ENCODE data around the gene ILKAP.
A peak's percentile ranks its signal among the peaks of the same experiment; 100 is the strongest.

The ILKAP gene

DNA sequence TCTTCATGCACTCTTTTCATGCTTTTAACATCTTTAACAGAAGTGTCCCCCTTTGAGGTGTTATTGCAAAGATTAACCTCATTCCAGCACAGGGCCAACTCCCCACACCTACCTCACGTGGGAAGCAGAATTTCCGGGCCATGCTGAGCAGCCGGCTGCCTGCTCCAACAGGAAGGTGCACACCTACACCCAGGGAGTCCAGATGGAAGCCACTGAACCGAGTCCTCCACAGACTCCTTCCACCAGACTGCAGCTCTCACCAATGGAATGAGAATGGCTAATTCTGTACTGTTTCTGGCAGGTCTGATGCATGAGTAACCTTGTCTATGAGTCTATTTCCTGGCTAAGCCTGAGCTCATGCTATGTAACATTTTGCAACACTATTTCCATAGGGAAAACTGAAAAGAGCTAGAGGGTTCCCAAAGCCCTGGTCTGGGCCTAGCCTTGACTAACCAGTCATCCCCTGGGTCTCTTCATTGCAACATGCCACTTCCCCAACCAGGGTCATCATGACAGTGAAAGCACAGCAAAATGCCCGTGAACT lies 33.7 kb downstream of the ILKAP start:
- peak overlapping the region; percentile 38 for H3K4me3 ChIP-seq (ENCODE audit: low read depth, low read length)
- POLR2A ChIA-PET: interaction anchor here (0.7 to 1.5 kb wide), 4 partner anchors 9 to 34 kb away, joined by 3 read pairs; no protein-coding TSS in a partner anchor

DNA sequence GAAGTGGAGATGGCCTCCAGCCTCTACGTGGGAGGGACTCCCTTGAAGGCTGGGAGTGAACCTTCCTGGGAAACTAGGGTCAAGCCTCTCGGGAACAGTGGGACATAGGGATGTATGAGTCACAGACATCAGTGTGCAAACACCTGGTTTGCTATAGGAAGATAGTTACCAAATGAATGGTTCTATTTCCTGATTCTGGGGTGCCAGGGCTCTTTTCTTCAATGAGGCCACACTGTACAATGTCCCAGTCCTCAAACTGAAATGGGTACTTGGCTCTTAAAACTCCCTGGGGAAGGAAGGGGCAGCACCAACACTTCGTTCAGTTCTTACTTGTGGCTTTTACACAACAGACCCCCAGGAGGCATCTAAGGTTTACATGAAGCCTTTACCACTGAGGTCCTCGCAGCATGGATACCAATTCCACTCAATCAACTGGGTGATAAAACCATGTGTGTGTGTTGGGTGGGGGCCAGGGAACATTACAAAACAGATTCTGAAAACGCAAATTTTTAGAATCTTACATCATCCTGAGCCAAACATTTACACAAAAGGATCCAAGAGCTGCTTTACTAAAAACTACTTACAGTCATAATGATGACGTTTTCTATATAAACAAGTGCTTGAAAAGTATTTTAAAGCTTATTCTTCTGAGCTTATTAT lies 34.3 kb downstream of the ILKAP start:
- ChIA-PET CTCF (interaction anchor here (0.8 to 1.8 kb wide), 4 partner anchors 9 to 311 kb away, joined by 3 to 6 read pairs (median 4); no protein-coding TSS in a partner anchor), POLR2A (interaction anchor here (0.7 to 1.5 kb wide), 4 partner anchors 8 to 35 kb away, joined by 3 read pairs; no protein-coding TSS in a partner anchor)
- peak; percentile 89 for DNase-seq (ENCODE audit: low read depth, low spot score)
- peak overlapping the region; percentile 38 for H3K4me3 ChIP-seq (ENCODE audit: low read depth, low read length)
- TF ChIP-seq, protein P1, sequence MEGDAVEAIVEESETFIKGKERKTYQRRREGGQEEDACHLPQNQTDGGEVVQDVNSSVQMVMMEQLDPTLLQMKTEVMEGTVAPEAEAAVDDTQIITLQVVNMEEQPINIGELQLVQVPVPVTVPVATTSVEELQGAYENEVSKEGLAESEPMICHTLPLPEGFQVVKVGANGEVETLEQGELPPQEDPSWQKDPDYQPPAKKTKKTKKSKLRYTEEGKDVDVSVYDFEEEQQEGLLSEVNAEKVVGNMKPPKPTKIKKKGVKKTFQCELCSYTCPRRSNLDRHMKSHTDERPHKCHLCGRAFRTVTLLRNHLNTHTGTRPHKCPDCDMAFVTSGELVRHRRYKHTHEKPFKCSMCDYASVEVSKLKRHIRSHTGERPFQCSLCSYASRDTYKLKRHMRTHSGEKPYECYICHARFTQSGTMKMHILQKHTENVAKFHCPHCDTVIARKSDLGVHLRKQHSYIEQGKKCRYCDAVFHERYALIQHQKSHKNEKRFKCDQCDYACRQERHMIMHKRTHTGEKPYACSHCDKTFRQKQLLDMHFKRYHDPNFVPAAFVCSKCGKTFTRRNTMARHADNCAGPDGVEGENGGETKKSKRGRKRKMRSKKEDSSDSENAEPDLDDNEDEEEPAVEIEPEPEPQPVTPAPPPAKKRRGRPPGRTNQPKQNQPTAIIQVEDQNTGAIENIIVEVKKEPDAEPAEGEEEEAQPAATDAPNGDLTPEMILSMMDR (IDR thresholded peaks at IDR 0.05; ENCODE audit: insufficient read depth, low read length, missing control alignments): no peak

More for the DNA sequence above, 33.7 kb downstream of the ILKAP start:
- TF ChIP-seq, protein P1 (IDR thresholded peaks at IDR 0.05; ENCODE audit: insufficient read depth, low read length, missing control alignments): no peak
- DNase-seq (ENCODE audit: low read depth, low spot score): peak; percentile 98
- CTCF ChIA-PET: interaction anchor here (0.8 to 1.8 kb wide), 4 partner anchors 9 to 311 kb away, joined by 3 to 6 read pairs (median 4); no protein-coding TSS in a partner anchor

DNA sequence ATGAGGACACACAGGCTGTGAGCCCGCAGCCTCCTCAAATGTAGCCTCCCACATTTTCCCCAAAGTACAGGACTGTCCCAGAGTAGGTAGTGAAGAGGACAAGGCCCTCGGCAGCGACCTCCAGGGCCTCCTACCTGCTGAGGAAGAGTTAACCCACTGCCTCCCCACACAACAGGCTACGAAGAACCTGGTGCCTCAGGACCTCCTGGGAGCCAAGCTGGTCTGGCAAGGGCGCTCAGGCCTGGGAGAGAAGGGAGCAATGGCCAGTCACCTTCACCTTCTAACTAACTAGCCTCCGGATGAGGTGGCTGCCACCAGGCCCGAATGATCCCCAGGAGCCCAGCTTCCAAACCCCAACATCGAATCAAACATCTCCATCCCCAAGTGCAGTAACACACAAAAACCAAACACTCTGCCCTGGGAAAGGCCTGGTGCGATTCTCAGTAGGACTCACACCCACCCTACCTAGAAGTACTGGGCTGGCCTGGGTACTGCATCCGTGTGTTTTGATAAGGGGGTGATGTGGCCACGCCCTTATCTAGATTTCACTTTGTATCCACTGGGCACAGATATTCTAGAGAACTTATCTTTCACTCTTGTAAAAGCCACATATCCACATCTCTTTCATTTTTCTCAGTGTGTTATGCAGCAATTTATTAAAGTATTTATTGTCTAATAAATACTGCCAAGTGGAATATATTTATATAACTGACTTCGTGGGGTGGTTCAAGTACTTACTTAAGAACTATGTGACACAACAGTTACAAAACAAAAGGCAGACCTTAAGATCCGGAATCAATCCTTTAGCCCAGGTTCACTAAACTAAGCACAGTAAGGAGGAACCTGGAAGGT lies 35.1 kb downstream of the ILKAP start:
- CTCF ChIA-PET: interaction anchor here (1.2 to 1.6 kb wide), 3 partner anchors 9 to 311 kb away, joined by 3 to 6 read pairs (median 5); no protein-coding TSS in a partner anchor
- no peak overlapping the region for H3K4me3 ChIP-seq (ENCODE audit: low read depth, low read length)
- DNase-seq (ENCODE audit: low read depth, low spot score): no peak
- TF ChIP-seq, protein P1 (IDR thresholded peaks at IDR 0.05; ENCODE audit: insufficient read depth, low read length, missing control alignments): no peak
- POLR2A ChIA-PET: no interaction called here

DNA sequence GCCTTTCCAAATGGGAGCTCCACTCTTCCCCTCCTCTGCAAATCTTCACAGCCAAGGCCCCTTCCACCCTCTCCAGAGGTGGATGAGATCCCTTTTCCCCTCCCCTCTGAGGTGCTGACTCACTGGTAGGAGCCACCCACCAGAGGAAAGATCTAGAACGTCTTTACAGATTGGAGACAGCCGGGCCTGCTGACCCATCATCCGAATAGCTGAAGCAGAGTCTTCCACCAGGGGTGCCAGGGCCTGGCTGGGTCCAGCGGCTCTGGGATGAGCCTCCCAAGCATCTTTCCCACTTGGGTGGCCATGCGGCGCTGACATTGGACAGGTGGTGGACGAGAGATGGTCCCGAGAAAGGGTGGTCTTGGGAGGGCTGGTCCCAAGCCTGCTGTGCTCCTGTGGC lies 35.7 kb downstream of the ILKAP start:
- no peak overlapping the region for H3K4me3 ChIP-seq (ENCODE audit: low read depth, low read length)
- TF ChIP-seq, protein P1 (IDR thresholded peaks at IDR 0.05; ENCODE audit: insufficient read depth, low read length, missing control alignments): no peak
- CTCF ChIA-PET: interaction anchor here (1.2 to 1.6 kb wide), 3 partner anchors 8 to 310 kb away, joined by 3 to 6 read pairs (median 5); no protein-coding TSS in a partner anchor
- POLR2A ChIA-PET: no interaction called here
- DNase-seq (ENCODE audit: low read depth, low spot score): no peak

DNA sequence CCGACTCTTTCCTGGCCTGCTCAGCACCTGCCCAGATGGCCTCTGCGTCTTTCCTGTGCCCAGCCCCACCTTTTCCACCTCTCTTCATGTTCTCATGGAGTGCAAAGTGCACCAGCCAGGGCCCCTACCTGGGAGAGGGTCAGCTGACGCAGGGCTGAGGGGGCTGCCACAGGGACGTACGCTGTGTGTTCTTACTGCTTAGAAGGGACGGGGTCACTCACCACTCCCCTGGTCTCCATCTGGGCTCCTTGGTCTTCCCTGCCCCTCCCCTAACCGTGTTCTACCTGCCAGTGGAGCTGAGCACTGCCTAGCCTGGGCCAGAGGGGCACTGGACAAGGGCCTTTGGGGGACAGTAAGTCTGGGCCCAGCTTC lies 36.2 kb downstream of the ILKAP start:
- TF ChIP-seq, protein P1 (IDR thresholded peaks at IDR 0.05; ENCODE audit: insufficient read depth, low read length, missing control alignments): no peak
- no peak overlapping the region for H3K4me3 ChIP-seq (ENCODE audit: low read depth, low read length)
- ChIA-PET POLR2A (no interaction called here), CTCF (interaction anchor here (1.2 to 1.6 kb wide), 3 partner anchors 8 to 310 kb away, joined by 3 to 6 read pairs (median 5); no protein-coding TSS in a partner anchor)
- no peak for DNase-seq (ENCODE audit: low read depth, low spot score)

Data from AG04449 (cell line).